Smooth muscle cell (in vitro differentiated cells): ENCODE measurements around the gene CPNE5. TPM values are rescaled to one million over a fixed set of nuclear protein-coding genes. Genes with fewer than 3 reads are reported as not detected.

Source experiments
- DNase-seq: peaks from one replicate; lab custom pipeline; 2025; ENCODE audit not compliant: unreplicated experiment; lab: John Stamatoyannopoulos, UW
- H2AFZ ChIP-seq: fragments of 200-600 bp; sonication (generic); 2 replicates; pipeline ENCODE4 v1.6.0; 2016; ENCODE audit warnings: antibody characterized with exemption, low read depth, mild to moderate bottlenecking
- H3F3A ChIP-seq: fragments of 200-600 bp; sonication (generic); 2 replicates; pipeline ENCODE4 v1.6.0; 2017; ENCODE audit warnings: antibody characterized with exemption, low read depth
- H3K27ac ChIP-seq: fragments of 200-600 bp; sonication (generic); 2 replicates; pipeline ENCODE4 v1.5.1; 2016; ENCODE audit warnings: low read depth, mild to moderate bottlenecking
- H3K27me3 ChIP-seq: fragments of 200-600 bp; sonication (generic); 2 replicates; pipeline ENCODE4 v1.6.1; 2016; ENCODE audit warnings: low read depth, mild to moderate bottlenecking
- H3K36me3 ChIP-seq: fragments of 200-600 bp; sonication (generic); 2 replicates; pipeline ENCODE4 v1.5.1; 2016; ENCODE audit warnings: low read depth
- H3K4me1 ChIP-seq: fragments of 200-600 bp; sonication (generic); 2 replicates; pipeline ENCODE4 v1.5.1; 2016; ENCODE audit warnings: low read depth
- H3K4me2 ChIP-seq: fragments of 200-600 bp; sonication (generic); 2 replicates; pipeline ENCODE4 v1.6.0; 2016; ENCODE audit warnings: mild to moderate bottlenecking
- H3K4me3 ChIP-seq: fragments of 200-600 bp; sonication (generic); 2 replicates; pipeline ENCODE4 v1.5.1; 2016; ENCODE audit warnings: mild to moderate bottlenecking
- H3K79me2 ChIP-seq: fragments of 200-600 bp; sonication (generic); 2 replicates; pipeline ENCODE4 v1.6.0; 2016; ENCODE audit warnings: low read depth, mild to moderate bottlenecking
- H3K9ac ChIP-seq: fragments of 200-600 bp; sonication (generic); 2 replicates; pipeline ENCODE4 v1.6.0; 2016; ENCODE audit warnings: low read depth
- H3K9me3 ChIP-seq: fragments of 200-600 bp; sonication (generic); replicated peaks from 2 replicates; pipeline ENCODE4 v1.5.1; 2016; ENCODE audit warnings: low read depth
- H4K20me1 ChIP-seq: fragments of 200-600 bp; sonication (generic); 2 replicates; pipeline ENCODE4 v1.6.0; 2016; ENCODE audit warnings: low read depth
- CTCF ChIP-seq: fragments of 200-600 bp; sonication (generic); IDR thresholded peaks from 2 replicates; pipeline ENCODE4 v1.5.1; 2017; ENCODE audit warnings: borderline replicate concordance, mild to moderate bottlenecking, antibody characterized with exemption; ENCODE audit not compliant: insufficient read depth, poor library complexity, severe bottlenecking
- WGBS: methylation state at CpG from one replicate; pipeline ENCODE4 v1.1.7; 2016; ENCODE audit warnings: low lambda C conversion rate; 5-methylcytosine and 5-hydroxymethylcytosine counted together
- polyA plus RNA-seq: library from polyadenylated mRNA; unstranded; fragments of >200 nt; fragmentation: Nextera tagmentation; extraction: Ambion mirVana; gene quantifications from 2 replicates; pipeline ENCODE4 v1.2.1, GENCODE V29; 2016
- total RNA-seq: library from RNA; depleted of rRNA; stranded (reverse); fragments of >200 nt; gene quantifications from 2 replicates; pipeline ENCODE4 v1.2.3, GENCODE V29; 2014

Gene CPNE5
- total and polyA plus RNA-seq, 2 experiments from 2014 or later, result 1.0 TPM; not detected in 1

- Histone ChIP-seq H3K9me3 (no peaks in the 10 kb centered on the region), H3K4me2 (no peak overlapping the region), H3K9ac (no peak overlapping the region), H4K20me1 (no peaks in the 10 kb centered on the region), H3K36me3 (no peaks in the 10 kb centered on the region), H3K27me3 (no peaks in the 10 kb centered on the region), H3K27ac (no peak overlapping the region), H3K4me1 (no peaks in the 10 kb centered on the region), H3F3A (no peaks in the 10 kb centered on the region), H2AFZ (no peak overlapping the region), H3K79me2 (no peaks in the 10 kb centered on the region), H3K4me3 (no peak overlapping the region)
- no peak for DNase-seq
- WGBS, result 90% methylated on average over 5 of the region's 5 CpGs
- TF ChIP-seq CTCF, result no peak
These were observed 136.1 kb downstream of the CPNE5 start for GRCh38 chr6:36703081-36703606.

- Histone ChIP-seq H3K9ac (no peak overlapping the region), H3F3A (no peaks in the 10 kb centered on the region), H3K27me3 (no peaks in the 10 kb centered on the region), H3K27ac (no peak overlapping the region), H3K4me2 (no peak overlapping the region), H3K4me1 (no peaks in the 10 kb centered on the region), H3K36me3 (no peaks in the 10 kb centered on the region), H4K20me1 (no peaks in the 10 kb centered on the region), H2AFZ (no peak overlapping the region), H3K79me2 (no peaks in the 10 kb centered on the region), H3K9me3 (no peaks in the 10 kb centered on the region), H3K4me3 (no peak overlapping the region)
- no peak for TF ChIP-seq CTCF
- 94% methylated on average over 3 of the region's 3 CpGs for WGBS
- DNase-seq, result no peak
These were observed 136.6 kb downstream of the CPNE5 start for GRCh38 chr6:36702656-36703055.

GRCh38 chr6:36701401-36701991, 137.7 kb downstream of the CPNE5 start:
- H3K9me3 ChIP-seq, result no peaks in the 10 kb centered on the region
- no peak overlapping the region for H2AFZ ChIP-seq
- no peaks in the 10 kb centered on the region for H3K79me2 ChIP-seq
- no peak overlapping the region for H3K4me3 ChIP-seq
- no peaks in the 10 kb centered on the region for H3F3A ChIP-seq
- H3K36me3 ChIP-seq, result no peaks in the 10 kb centered on the region
- no peaks in the 10 kb centered on the region for H3K27me3 ChIP-seq
- no peaks in the 10 kb centered on the region for H4K20me1 ChIP-seq
- no peaks in the 10 kb centered on the region for H3K4me1 ChIP-seq
- no peak overlapping the region for H3K4me2 ChIP-seq
- no peak for DNase-seq
- no peak for TF ChIP-seq CTCF
- no peak overlapping the region for H3K27ac ChIP-seq
- 74% methylated on average over 3 of the region's 3 CpGs for WGBS
- H3K9ac ChIP-seq, result no peak overlapping the region

GRCh38 chr6:36700831-36701230, 138.4 kb downstream of the CPNE5 start:
- H3K27ac ChIP-seq, result no peak overlapping the region
- H3K36me3 ChIP-seq, result no peaks in the 10 kb centered on the region

More at GRCh38 chr6:36700831-36701230, 138.4 kb downstream of the CPNE5 start:
- H4K20me1 ChIP-seq, result no peaks in the 10 kb centered on the region
- H3K9me3 ChIP-seq, result no peaks in the 10 kb centered on the region
- no peaks in the 10 kb centered on the region for H3K4me1 ChIP-seq
- H3K4me3 ChIP-seq, result no peak overlapping the region
- H3K27me3 ChIP-seq, result no peaks in the 10 kb centered on the region
- 95% methylated on average over 3 of the region's 3 CpGs for WGBS
- TF ChIP-seq CTCF, result no peak
- H3K79me2 ChIP-seq, result no peaks in the 10 kb centered on the region
- no peak overlapping the region for H3K4me2 ChIP-seq
- H3K9ac ChIP-seq, result no peak overlapping the region
- DNase-seq, result no peak
- no peak overlapping the region for H2AFZ ChIP-seq
- H3F3A ChIP-seq, result no peaks in the 10 kb centered on the region
